Measurements from ENCODE around the gene LRFN2.

The LRFN2 gene

DNA sequence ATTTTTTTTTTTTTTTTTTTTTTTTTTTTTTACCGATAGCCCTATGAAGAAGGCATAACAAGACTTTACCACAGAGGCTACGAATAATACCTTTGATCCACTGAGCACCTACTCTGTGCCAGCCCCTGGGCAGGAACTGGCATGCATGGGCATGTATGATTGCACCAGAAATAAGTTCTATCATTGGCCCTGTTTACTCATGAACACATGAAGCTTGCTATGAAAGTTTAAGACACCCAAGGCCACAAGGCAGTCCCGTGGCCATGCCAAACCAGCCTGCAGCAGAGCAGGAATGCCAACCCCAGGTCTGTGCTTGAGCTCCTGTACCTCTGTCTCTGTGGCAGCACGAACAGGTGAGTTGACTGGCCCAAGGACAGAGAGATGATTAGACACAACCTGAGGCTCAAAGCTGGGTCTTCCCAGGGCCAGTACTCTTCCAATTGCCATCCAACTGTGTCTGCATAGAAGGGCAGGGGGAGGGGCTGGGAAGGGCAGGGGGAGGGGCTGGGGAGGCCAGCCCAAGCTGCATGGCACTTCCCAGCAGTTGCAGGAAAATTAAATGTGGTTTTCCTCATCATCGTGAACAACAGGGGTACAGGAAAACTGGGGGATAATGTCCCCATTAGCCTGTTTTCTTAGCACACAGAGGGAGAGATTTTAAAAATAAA is 63.5 kb downstream of the LRFN2 start:
- H3K4me3 ChIP-seq (ENCODE audit: low read depth, low read length): no peak overlapping the region
- TF ChIP-seq, protein P1, sequence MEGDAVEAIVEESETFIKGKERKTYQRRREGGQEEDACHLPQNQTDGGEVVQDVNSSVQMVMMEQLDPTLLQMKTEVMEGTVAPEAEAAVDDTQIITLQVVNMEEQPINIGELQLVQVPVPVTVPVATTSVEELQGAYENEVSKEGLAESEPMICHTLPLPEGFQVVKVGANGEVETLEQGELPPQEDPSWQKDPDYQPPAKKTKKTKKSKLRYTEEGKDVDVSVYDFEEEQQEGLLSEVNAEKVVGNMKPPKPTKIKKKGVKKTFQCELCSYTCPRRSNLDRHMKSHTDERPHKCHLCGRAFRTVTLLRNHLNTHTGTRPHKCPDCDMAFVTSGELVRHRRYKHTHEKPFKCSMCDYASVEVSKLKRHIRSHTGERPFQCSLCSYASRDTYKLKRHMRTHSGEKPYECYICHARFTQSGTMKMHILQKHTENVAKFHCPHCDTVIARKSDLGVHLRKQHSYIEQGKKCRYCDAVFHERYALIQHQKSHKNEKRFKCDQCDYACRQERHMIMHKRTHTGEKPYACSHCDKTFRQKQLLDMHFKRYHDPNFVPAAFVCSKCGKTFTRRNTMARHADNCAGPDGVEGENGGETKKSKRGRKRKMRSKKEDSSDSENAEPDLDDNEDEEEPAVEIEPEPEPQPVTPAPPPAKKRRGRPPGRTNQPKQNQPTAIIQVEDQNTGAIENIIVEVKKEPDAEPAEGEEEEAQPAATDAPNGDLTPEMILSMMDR (IDR thresholded peaks at IDR 0.05; ENCODE audit: borderline replicate concordance, insufficient read depth, low read depth, low read length): no peak

DNA sequence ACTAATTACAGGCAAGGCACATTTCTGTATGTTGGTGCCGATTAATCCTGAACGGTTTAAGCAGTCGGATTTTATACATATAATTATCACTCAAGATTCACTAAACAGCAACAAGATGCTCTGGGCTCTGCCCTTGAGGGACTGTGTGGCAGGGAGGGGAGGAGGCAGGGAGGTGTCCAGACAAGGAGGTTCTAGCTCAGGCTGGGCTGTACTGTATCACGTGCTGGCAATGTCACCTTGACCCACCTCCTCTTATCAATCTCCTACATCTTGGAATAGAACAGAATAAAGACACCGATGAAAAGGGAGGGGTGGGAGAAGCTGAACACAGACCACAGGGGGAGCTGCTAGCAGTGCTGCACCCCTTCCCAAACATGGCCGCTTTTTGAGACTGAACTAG is 65.7 kb downstream of the LRFN2 start:
- no peak overlapping the region for H3K4me3 ChIP-seq (ENCODE audit: low read depth, low read length)
- TF ChIP-seq, protein P1 (IDR thresholded peaks at IDR 0.05; ENCODE audit: borderline replicate concordance, insufficient read depth, low read depth, low read length): no peak

DNA sequence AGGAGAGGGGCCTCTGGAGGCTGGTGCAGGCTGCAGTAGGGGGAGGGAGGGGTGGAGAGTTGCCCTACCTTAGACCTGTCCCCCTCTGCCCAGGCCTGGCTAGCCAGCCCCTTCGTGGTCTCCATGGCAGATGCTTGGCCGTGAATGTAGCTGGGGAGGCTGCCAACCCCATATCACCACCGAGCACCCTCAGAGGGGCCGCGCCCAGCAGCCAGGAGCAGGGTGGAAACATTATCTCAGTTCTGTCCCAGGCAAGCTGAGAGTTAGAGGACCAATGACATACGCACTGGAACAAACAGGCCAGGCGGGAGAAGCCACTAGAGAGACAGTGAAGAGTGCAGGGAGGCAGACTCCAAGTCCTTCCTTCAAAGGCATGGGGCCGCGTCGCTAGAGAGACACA is 66.5 kb downstream of the LRFN2 start:
- TF ChIP-seq, protein P1 (IDR thresholded peaks at IDR 0.05; ENCODE audit: borderline replicate concordance, insufficient read depth, low read depth, low read length): no peak
- H3K4me3 ChIP-seq (ENCODE audit: low read depth, low read length): no peak overlapping the region

DNA sequence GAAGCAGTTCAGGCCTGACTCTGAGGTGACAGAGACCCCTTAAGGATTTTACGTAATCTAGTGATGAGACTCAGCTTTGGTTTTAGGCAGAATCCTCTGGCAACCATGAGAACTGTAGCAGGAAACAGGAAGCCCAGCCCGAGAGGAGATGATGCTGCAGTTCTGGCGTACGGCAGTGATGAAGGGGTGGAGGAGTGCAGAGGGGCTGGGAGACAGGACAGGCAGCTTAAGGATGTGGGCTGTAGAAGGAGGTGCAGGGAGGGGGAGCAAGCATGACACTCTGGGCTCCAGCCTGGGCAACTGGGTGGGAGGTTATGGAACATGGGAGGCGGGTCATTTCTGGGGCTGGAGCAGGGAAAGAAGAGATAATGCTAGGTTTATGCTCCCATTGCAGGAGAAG is 67.1 kb downstream of the LRFN2 start:
- TF ChIP-seq, protein P1 (IDR thresholded peaks at IDR 0.05; ENCODE audit: borderline replicate concordance, insufficient read depth, low read depth, low read length): no peak
- H3K4me3 ChIP-seq (ENCODE audit: low read depth, low read length): no peak overlapping the region

DNA sequence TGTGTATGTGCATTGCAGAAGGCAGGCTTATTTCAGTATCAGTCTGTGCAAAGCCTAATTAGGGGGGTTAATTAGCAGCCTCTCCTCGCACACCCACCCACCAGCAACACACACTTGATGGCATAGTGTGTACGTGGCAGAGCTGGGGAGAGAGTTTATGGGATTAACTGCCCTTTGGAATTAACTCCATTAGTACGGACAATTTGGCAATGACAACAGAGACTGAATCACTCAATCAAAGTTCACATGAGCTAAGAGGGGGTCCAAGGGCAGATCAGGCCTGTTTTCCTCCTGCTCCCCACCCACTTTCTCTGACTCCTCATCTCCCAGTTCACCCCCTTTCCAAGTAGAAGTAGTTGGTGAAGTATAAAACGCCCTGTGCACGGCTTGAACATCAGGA is 69.5 kb downstream of the LRFN2 start:
- H3K4me3 ChIP-seq (ENCODE audit: low read depth, low read length): no peak overlapping the region
- TF ChIP-seq, protein P1 (IDR thresholded peaks at IDR 0.05; ENCODE audit: borderline replicate concordance, insufficient read depth, low read depth, low read length): no peak

DNA sequence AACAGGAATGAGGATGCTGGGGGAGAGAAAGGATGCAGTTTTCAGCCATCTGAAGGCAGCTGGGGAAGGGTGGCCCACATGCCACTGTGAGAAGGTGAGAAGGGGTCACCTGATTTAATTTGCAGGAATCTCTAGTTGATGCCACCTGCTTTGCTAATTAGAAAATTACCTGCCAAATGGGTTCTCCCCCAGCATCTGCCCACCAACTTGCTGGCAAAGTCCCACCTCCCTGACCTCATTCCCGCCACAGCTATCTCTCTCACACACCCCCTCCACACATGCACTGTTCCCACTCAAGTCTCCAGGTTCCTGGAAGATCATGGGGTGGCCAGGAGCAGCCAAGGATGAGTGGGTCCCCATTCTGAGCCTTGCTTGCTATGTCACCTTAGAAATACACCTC is 70.7 kb downstream of the LRFN2 start:
- TF ChIP-seq, protein P1 (IDR thresholded peaks at IDR 0.05; ENCODE audit: borderline replicate concordance, insufficient read depth, low read depth, low read length): no peak
- no peak overlapping the region for H3K4me3 ChIP-seq (ENCODE audit: low read depth, low read length)

DNA sequence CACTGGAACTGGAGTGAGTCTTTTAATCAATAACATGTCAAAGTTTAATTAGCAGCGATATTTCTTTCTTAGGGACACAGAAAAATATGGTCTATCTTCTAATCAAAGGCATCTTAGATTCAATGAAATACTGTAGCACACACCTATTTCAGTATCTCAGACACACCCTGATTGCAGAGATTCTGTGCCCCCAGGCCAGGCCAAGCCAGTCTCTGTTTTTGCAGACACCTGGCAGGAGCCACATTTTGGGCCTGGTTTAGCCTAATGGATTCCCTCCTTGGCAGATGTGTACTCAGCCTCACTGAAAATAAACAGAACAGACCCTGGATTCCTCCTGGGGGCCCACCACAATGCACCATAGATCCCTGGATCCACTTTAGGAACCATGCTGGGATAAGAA is 74.8 kb downstream of the LRFN2 start:
- H3K4me3 ChIP-seq (ENCODE audit: low read depth, low read length): no peak overlapping the region
- TF ChIP-seq, protein P1 (IDR thresholded peaks at IDR 0.05; ENCODE audit: borderline replicate concordance, insufficient read depth, low read depth, low read length): no peak
